ENCODE results near the gene TMF1.

Gene TMF1

DNA sequence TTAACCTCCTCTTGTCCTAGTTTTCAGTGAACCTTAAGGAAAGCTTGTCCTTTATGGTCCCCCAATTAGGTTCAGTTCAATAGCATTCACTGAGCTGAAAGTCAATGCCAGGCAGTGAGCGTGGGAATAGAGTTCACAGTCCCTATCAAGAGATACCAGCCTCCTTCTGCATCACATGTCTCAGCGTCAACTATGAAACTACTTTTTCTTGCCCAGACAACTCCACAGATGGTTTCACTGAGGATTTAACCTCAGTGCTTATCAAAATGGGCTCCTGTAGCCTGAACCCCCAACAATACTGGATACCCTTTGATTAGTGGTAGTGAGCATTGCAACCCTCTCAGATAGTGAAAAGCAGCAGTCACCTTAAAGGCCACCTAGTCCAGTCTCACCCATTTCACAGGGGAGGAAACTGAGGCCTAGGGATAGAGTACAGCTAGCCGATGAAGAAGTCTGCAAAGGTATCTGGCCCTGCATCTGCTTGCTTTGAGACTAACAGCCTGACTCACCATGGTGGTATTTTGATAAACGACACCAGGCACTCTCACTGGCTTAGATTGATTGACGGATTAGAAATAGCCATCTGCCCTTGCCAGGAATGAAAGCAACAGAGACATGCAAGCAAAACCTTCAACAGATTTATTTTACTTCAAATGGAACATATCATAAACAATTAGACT is 29.6 kb upstream of the TMF1 start:
- no peak for DNase-seq (ENCODE audit: low read depth)

- peak; percentile 85 for DNase-seq (ENCODE audit: low read depth)
Measured at GRCh38 chr3:69080233-69080920, 28.2 kb upstream of the TMF1 start, which contains the start of gene UBA3. TSS of gene UBA3 (minus strand) at chr3:69080365. CDS start at chr3:69080353, 12 bp downstream.

GRCh38 chr3:69079269-69080159 is 27.4 kb upstream of the TMF1 start:
- DNase-seq (ENCODE audit: low read depth), result no peak

DNA sequence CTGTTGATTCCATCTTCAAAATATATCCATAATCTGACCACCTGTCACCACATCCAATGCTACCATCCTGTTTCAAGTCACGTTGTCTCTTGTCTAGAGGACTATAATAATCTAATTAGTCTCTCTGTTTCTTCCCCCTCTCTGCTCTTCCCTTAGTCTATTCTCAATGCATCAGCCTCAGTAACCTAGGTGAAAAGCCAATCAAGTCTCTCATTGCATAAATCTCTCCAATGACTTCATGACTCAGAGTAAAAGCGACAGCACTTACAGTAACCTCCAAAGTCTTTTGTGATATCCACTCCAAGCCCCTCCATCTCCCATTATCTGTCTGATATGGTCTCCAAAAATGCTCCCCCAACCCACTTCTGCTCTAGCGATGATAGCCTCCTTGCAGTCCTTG is 20.8 kb upstream of the TMF1 start:
- no peak for DNase-seq (ENCODE audit: low read depth)

GRCh38 chr3:69066121-69066520 is 14.0 kb upstream of the TMF1 start:
- DNase-seq (ENCODE audit: low read depth), result no peak

- DNase-seq (ENCODE audit: low read depth), result no peak
Measured at GRCh38 chr3:69065318-69065964, 13.3 kb upstream of the TMF1 start.

DNA sequence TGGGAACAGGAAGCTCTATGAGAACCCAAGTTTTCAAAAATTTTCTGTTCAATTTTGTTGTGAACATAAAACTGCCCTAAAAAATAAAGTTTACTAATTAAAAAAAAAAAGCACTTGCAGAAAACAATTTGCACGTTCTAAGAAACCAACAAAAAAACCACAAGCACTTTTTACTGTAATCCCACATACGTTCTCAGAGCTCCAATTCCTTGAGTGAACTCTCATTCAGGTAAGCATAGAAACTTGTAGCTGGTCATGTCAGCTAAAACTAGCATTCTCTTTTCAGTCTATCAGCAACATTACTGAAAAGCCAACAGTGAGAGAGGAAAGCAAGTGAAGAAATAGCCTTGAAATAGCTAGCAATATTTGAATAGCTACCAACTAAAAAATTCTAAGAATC is 11.5 kb upstream of the TMF1 start:
- no peak for DNase-seq (ENCODE audit: low read depth)

- DNase-seq (ENCODE audit: low read depth), result no peak
Measured at GRCh38 chr3:69059688-69060087, 7.6 kb upstream of the TMF1 start.

DNA sequence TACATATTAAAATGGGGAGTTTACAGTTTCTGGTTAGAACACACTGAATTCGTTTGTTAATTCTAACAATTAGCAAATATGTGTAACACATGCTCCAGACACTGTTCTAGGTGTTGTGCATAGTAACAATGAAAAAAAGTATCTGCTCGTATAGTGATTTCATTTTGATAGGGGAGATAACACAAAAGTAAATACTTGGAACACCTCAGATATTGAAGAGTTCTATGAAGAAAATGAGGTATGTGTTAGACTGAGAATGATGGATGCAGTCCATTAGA is 6.8 kb upstream of the TMF1 start:
- no peak for DNase-seq (ENCODE audit: low read depth)

DNA sequence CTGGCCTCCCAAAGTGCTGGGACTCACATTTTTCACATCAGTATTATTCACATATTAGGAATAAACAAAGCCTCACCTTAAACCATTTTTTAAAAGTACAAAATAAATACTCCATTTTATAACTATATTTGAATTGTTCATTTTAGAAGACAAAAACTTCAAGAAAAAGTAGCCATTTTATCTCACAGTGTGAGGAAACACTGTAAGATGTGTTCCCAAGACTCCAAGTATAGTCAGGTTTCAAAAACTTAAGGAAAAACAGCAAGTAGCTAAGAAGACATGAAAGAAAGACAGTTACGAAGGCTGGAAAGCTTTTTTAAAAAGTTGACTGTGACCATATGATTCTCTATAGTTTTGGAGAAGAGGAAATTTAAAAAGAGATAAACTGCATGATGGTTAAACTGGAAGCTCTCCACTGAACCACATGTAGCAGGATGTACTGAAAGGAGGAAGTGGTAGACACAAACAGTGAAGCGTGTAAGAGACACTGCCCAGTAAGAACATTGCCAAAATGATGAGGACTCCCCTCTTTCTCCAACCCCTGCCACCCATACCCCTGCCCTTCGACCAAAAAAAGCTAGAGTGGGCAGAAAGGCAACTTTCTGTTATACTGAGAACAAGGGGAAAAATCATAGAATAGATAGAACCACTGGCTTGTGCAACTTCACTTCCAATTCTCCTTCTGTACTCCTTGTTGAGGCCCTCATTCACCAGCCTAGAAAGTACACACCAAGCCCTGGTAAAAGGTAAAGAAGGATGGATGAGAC is 6.2 kb upstream of the TMF1 start:
- no peak for DNase-seq (ENCODE audit: low read depth)

DNA sequence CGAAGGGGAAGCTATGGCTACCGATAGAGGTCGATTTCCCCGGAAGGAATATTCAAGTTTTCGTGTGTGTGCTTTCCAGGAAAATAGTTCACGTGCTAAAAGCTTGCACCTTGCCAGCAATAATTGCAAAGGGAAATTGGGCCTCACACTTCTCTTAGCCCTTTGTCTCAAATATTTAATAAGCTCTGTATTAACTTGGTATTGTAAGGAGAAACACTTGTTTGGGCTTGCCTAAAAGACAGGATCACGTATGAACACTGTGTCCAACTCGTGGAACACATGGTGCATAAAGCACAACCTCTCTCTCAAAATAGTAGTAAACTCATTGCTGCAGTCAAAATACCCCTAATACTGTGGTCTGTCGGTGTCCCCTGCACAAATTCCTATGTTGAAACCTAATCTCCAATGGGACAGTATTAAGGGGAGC is 352 bp upstream of the TMF1 start:
- no peak for DNase-seq (ENCODE audit: low read depth)

DNA sequence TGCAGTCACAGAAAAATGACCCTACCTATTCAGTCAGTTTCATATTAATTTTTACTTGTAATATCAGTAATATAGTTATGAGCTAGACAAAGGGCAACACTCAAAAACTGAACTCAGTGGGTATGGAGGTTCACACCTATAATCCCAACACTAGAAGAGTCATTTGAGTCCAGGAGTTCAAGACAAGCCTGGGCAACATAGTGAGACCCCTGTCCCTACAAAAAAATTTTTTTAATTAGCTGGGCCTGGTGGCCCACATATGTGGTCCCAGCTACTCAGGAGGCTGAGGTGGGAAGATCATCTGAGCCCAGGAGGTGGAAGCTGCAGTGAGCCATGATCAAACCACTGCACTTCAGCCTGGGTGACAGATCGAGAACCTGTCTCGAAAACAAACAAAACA is 3.1 kb downstream of the TMF1 start:
- DNase-seq (ENCODE audit: low read depth), result no peak

GRCh38 chr3:69044608-69045007 is 7.5 kb downstream of the TMF1 start:
- DNase-seq (ENCODE audit: low read depth), result no peak

- no peak for DNase-seq (ENCODE audit: low read depth)
Measured at GRCh38 chr3:69033470-69033869, 18.7 kb downstream of the TMF1 start.

- no peak for DNase-seq (ENCODE audit: low read depth)
Measured at GRCh38 chr3:69032737-69033136, 19.4 kb downstream of the TMF1 start.

DNA sequence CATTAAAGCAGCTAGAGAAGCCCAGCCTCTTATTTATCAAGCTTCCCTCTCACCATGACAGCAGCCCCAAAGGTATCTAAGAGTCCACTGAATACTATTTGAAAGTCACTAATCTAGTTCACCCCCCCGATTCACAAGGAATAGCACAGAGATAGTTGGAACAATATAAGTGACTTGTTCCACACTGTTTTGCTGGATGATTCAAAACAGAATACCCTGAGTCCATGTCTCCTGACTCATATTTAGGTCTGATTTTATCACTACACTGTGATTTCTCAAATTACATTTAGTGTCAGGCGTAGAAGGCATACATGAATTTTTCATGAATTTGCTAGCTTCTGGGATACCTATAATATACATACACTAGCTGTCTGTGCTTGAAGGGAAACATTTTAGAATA is 20.0 kb downstream of the TMF1 start:
- DNase-seq (ENCODE audit: low read depth), result no peak

DNA sequence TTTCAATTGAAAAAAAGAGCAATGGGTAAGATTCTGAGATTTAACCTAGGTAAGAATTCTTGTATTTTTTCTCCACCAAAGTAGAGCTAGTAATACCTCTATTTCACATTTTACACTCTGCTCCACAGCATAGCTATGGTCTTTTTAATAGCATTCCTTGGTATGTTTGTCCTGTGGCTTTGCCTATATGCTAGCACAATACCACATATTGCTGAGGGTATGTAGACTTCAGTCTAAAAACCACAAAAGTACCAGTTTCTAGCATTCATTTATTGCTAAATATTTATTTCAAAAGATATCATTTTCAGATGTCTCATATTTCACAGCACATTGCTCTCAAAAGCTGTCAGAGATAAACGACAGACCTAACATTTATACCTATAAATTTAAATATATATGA is 20.5 kb downstream of the TMF1 start:
- no peak for DNase-seq (ENCODE audit: low read depth)

DNA sequence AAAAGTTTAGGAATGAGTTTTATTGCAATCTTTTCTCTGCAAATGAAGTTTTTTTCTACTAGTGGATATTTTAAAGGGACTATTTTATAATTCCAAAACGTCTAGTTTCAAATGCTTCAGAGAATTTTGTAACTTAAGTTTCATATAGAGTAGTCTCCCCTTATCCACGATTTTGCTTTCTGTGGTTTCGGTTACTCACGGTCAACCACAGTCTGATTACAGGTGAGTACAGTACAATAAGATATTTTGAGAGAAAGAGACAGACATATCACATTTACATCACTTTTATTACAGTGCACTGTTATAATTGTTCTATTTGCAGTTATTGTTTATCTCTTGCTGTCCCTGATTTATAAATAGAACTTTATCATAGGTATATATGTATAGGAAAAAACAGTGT is 31.3 kb downstream of the TMF1 start:
- DNase-seq (ENCODE audit: low read depth), result no peak

- DNase-seq (ENCODE audit: low read depth), result no peak
Measured at GRCh38 chr3:69020424-69020823, 31.7 kb downstream of the TMF1 start.

GRCh38 chr3:69016901-69017300 is 35.2 kb downstream of the TMF1 start:
- DNase-seq (ENCODE audit: low read depth), result no peak

DNA sequence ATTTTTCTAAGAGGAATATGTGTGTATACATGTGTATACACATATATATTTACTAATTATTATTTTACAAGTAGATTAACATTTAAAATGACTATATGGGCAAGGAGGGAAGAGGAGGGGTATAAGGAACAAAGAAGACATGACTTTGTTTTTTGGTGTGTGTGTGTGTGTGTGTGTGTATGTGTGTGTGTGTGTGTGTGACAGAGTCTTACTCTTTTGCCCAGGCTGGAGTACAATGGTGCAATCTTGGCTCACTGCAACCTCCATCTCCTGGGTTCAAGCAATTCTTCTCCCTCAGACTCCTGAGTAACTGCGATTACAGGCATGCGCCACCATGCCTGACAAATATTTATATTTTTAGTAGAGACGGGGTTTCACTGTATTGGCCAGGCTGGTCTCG is 36.0 kb downstream of the TMF1 start:
- no peak for DNase-seq (ENCODE audit: low read depth)
